GM21390 (cell line): Measurements from ENCODE around the gene CARS2.
"Not testable (repeated sequence)": the region's sequence is repeated elsewhere in the genome, so short reads cannot be mapped to it uniquely, and the experiment has no call there.

Experiments used
- ATAC-seq: cut with Tn5 transposase; IDR thresholded peaks from one replicate; pipeline ENCODE4 v1.9.1; 2021; ENCODE audit not compliant: unreplicated experiment

Gene CARS2

GRCh38 chr13:110639935-110640334 lies 66.0 kb downstream of the CARS2 start:
- no peak for ATAC-seq

GRCh38 chr13:110638814-110639806 lies 66.8 kb downstream of the CARS2 start:
- no peak for ATAC-seq

- no peak for ATAC-seq
These were observed 67.7 kb downstream of the CARS2 start for GRCh38 chr13:110638257-110638656.

- no peak for ATAC-seq
These were observed 68.2 kb downstream of the CARS2 start for GRCh38 chr13:110637747-110638146.

GRCh38 chr13:110637275-110637674 lies 68.6 kb downstream of the CARS2 start:
- ATAC-seq, result no peak

- ATAC-seq, result no peak
These were observed 69.2 kb downstream of the CARS2 start for GRCh38 chr13:110636701-110637201.

GRCh38 chr13:110636053-110636475 lies 69.9 kb downstream of the CARS2 start:
- ATAC-seq, result no peak

GRCh38 chr13:110635405-110636002 lies 70.4 kb downstream of the CARS2 start:
- ATAC-seq, result no peak

- ATAC-seq, result no peak
These were observed 71.4 kb downstream of the CARS2 start for GRCh38 chr13:110634558-110634957.

- ATAC-seq, result no peak
These were observed 72.1 kb downstream of the CARS2 start for GRCh38 chr13:110633776-110634175.

- not testable (repeated sequence) for ATAC-seq
These were observed 73.7 kb downstream of the CARS2 start for GRCh38 chr13:110632255-110632654.

GRCh38 chr13:110630566-110631119 lies 75.3 kb downstream of the CARS2 start:
- ATAC-seq, result no peak

GRCh38 chr13:110629735-110630134 lies 76.2 kb downstream of the CARS2 start:
- ATAC-seq, result no peak

- ATAC-seq, result no peak
These were observed 76.8 kb downstream of the CARS2 start for GRCh38 chr13:110628952-110629701.

- ATAC-seq, result no peak
These were observed 77.5 kb downstream of the CARS2 start for GRCh38 chr13:110628477-110628793.

GRCh38 chr13:110627761-110628476 lies 78.0 kb downstream of the CARS2 start:
- ATAC-seq, result no peak

- ATAC-seq, result no peak
These were observed 78.6 kb downstream of the CARS2 start for GRCh38 chr13:110627351-110627750.

- ATAC-seq, result no peak
These were observed 79.4 kb downstream of the CARS2 start for GRCh38 chr13:110626521-110626920.

GRCh38 chr13:110625771-110626321 lies 80.1 kb downstream of the CARS2 start:
- no peak for ATAC-seq
